HG02642 (cell line): ENCODE results near the gene SLC22A1.
"Not testable (repeated sequence)": the region's sequence is repeated elsewhere in the genome, so short reads cannot be mapped to it uniquely, and the experiment has no call there.

Experiments
- ATAC-seq: cut with Tn5 transposase; IDR thresholded peaks from one replicate; pipeline ENCODE4 v1.9.1; 2021; ENCODE audit warnings: mild to moderate bottlenecking; ENCODE audit not compliant: unreplicated experiment, poor library complexity

Gene SLC22A1

DNA sequence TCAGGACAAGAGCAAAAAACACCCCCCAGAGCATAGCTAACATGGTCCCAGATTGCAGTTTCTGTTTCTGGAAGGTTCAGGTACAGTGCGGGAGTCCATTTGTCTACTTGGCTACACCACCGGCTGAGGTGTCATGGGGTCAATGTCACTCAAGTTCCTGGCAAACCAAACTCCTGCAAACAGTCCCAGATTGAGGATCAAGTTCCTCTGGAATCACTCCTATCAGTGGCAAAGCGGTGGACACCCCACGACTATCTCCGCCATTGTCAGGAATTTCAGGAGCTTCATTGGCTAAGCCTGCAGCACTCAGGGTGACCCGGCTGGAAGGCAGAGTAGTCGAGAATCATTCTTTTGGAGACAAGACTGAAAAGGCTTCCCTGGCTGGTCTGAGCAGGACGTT lies 41.8 kb downstream of the SLC22A1 start:
- ATAC-seq = no peak

- no peak for ATAC-seq
Observed at GRCh38 chr6:160163912-160164311, 42.3 kb downstream of the SLC22A1 start.

DNA sequence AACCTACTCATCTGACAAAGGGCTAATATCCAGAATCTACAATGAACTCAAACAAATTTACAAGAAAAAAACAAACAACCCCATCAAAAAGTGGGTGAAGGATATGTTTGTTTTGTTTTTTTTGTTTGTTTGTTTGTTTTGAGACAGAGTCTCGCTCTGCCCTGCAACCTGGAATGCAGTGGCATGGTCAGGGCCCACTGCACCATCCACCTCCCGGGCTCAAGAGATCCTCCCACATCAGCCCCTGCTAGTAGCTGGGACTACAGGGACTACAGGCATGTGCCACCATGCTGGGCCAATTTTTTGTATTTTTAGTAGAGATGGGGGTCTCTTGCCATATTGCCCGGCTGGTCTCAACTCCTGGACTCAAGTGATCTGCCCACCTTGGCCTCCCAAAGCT lies 44.3 kb downstream of the SLC22A1 start:
- ATAC-seq = not testable (repeated sequence)

DNA sequence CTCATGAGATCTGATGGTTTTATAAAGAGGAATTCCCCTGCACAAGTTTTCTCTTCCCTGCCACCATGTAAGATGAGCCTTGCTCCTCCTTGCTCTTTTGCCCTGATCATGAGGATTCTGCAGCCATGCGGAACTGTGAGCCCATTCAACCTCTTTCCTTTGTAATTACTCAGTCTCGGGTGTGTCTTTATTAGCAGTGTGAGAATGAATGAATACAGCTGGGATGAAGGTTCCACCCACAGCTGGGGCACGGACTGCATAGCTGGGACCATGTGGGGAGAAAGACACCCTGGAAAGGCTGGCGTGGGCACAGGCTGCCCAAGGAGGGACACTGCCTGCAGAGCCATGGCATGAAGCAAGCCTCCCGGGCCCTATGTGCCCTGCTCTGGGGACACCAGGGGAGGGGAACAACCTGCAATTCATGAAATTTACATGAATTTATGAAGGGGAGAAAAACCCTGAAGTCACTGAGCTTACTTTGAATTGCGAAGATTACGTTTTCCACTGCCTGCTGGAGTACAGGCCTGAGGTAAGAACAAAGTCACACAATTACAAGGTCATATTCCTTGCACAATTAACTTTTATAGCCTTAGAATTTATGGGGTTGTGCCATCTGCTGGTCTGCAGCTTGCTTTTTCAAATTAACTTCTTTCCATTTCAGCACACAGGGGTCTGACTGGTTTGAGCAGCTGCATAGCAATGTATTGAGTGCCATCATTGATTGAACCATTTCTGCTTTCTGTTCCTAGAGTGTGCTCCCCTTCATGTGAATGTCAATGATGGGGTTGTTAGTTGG lies 46.2 kb downstream of the SLC22A1 start:
- no peak for ATAC-seq

GRCh38 chr6:160170018-160170680 lies 48.5 kb downstream of the SLC22A1 start:
- ATAC-seq = no peak

- no peak for ATAC-seq
Observed at GRCh38 chr6:160172704-160173103, 51.1 kb downstream of the SLC22A1 start.

DNA sequence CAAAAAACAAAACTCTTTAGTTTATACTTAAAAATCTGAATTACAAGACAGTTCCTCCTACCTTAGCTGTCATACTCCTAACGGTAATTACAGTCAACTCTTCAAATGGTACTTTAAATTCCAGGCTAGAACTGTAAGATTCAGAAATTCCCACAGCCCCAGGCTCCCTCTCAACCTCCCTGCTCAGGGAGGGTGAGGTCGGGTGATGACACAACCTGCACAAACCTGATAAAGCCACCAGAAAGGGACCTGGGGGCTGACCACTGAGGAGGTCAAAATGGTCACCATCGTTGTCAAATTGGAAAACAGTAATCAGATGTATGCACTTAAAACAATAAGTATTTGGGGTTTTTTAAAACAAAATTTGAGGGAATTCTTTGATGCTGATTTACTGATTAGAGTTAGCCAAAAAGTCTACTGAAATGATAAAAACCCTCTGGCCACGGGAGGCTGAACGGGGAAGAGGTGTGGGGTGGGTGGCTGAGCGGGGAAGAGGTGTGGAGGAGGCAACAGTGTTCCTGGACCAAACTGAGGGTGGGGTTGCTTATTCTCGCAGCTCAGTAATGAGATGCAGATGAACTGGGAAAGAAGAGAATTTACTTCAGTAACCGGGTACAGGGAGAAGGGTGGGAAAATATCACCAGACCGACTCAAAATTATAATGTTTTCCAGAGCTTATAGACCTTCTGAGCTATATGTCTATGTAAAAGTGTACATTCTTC lies 52.4 kb downstream of the SLC22A1 start:
- no peak for ATAC-seq

- ATAC-seq = no peak
Observed at GRCh38 chr6:160174681-160175080, 53.1 kb downstream of the SLC22A1 start.

DNA sequence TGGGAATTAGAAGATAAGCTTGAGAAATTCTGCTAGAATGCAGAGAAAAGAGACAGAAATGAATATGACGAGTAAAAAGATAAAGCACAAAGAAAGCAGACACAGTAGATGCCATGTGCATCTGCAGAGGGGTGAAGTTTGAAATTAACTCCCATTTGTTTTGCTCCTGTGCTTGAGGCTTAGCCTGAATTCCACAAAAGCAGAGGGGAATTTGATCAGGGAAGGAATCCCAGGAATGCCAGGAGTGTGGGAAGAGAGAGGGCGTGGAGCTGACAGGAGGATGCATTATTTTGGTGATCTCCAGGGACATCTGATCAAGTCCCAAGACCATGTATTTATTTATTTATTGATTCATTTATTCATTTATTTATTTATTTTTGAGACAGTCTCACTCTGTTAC lies 55.6 kb downstream of the SLC22A1 start:
- no peak for ATAC-seq

DNA sequence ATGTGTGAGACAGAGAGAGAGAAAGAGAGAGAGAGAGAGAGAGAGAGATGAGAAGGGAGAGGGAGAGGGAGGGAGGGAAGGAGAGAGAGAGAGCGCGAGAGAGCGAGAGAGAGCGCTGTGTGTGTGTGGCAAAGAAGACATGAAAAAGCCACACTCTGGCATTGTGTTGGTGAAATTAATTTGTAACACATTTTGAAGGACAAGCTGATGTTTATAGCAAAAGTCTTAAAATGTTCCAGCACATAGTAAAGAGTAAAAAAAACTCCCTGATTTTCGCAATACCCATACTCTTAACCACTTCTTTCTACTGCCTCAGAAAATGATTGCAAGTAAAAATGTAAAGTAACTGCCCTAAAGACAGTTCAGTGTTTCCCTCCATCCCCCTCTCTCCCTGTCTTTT lies 56.7 kb downstream of the SLC22A1 start:
- ATAC-seq = no peak

GRCh38 chr6:160180706-160181105 lies 59.1 kb downstream of the SLC22A1 start:
- ATAC-seq = no peak

DNA sequence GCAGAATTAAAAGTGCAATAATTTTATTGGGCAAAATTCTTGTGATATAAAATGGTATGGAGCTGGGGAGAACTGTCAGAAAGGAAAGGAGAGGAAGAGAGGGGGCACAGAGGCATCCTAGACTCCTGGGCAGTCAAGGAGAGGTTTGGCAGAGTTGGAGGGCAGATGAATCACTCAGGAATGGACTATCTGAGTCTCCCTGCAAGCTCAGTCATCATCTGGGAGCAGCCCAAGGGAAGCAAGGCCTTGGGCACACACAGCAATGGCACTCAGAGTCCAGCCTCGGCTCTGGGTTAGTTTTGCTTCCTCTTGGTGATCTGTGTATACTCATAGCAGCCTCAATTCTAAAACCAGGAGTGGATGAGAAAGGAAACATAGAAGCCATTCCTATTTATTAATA lies 67.2 kb downstream of the SLC22A1 start:
- no peak for ATAC-seq

- ATAC-seq = no peak
Observed at GRCh38 chr6:160190081-160190480, 68.5 kb downstream of the SLC22A1 start.

DNA sequence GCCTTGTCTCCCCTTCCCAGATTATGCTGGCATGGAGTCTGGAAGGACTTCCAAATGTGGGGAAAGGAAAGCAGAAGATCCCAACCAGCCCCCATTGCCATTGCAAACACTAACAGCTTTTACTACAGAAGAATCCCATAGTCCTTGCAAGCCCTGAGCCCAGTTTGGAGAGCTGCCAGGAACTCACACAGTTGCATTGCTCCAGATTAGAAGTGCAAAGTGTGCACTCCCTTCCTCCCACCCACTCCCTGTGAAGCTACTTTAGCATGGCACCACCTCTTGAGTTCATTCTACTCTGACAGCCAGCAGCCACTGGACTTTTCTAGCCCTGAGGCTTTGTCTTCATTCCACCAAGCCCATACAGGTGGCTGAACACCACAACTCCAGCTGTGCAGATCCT lies 69.4 kb downstream of the SLC22A1 start:
- ATAC-seq = no peak

- no peak for ATAC-seq
Observed at GRCh38 chr6:160192840-160193239, 71.2 kb downstream of the SLC22A1 start.

DNA sequence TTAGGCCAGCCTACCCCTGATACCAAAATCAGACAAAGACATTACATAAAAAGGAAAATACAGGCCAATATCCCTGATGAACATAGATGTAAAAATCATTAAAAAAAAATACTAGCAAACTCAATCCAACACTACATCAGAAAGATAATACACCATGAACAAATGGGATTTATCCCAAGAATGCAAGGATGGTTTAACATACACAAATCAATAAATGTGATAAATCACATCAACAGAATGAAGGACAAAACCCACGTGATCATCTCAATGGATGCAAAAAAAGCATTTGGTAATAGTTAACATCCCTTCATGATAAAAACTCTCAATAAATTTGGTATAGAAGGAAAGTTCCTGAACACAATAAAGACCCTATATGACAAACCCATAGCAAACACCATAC lies 73.2 kb downstream of the SLC22A1 start:
- ATAC-seq = no peak

DNA sequence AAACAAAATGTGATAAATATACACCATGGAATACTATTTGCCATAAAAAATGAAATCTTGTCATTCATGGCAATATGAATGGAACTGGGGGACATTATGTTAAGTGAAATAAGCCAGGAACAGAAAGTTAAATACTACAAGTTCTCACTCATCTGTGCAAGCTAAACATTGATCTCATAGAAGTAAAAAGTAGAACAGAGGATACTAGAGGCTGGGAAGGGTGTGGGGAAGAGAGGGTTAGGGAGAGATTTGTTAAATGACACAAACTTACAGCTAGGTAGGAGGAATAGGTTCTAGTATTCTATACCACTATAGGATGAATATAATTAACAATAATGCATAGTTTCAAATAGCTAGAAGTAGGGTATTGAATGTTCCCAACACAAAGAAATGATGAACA lies 76.0 kb downstream of the SLC22A1 start:
- ATAC-seq = no peak

GRCh38 chr6:160198606-160199211 lies 77.1 kb downstream of the SLC22A1 start:
- peak; percentile 88 for ATAC-seq

- ATAC-seq = no peak
Observed at GRCh38 chr6:160201061-160201460, 79.4 kb downstream of the SLC22A1 start.

DNA sequence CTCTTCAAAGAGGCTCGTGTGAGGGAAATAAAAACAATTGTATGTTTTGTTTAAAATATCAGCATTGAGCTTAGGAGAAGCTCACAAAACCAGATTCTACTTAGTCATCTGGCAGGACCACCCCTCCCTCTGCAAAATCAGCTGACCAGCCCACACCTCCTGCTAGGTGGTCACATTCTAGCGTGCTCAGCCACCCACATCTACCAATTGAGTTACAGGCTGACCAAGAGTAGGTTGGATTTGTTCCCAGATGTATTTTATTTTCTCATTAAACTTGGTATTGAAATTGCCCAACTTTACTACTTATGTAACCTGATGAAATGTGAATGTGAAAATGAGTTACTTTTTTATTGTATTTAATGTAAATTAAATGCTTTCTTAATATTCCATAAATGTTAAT lies 80.8 kb downstream of the SLC22A1 start:
- no peak for ATAC-seq

GRCh38 chr6:160203076-160203475 lies 81.5 kb downstream of the SLC22A1 start:
- ATAC-seq = no peak
